Tibial nerve (tissue), 3 donors: ENCODE results near the gene MMD.

Source experiments
- POLR2A ChIP-seq, 2 donors: fragments of 450-650 bp; IDR thresholded peaks; one replicate each; pipeline ENCODE4 v1.6.1; 2017; ENCODE audit warnings: antibody characterized with exemption in 2 of 2, mild to moderate bottlenecking in 2 of 2, moderate library complexity in 2 of 2
- TF ChIP-seq, protein P1 (sequence below), 5 experiments: fragments of 200-600 bp in 3 of 5; fragments of 450-650 bp in 2 of 5; sonication (generic) in 3 of 5; IDR thresholded peaks; one replicate each; pipeline ENCODE4 v1.5.1; 2016 to 2019; ENCODE audit warnings: antibody characterized with exemption in 5 of 5, mild to moderate bottlenecking in 3 of 5, moderate library complexity in 2 of 5

- TF ChIP-seq, protein P1, sequence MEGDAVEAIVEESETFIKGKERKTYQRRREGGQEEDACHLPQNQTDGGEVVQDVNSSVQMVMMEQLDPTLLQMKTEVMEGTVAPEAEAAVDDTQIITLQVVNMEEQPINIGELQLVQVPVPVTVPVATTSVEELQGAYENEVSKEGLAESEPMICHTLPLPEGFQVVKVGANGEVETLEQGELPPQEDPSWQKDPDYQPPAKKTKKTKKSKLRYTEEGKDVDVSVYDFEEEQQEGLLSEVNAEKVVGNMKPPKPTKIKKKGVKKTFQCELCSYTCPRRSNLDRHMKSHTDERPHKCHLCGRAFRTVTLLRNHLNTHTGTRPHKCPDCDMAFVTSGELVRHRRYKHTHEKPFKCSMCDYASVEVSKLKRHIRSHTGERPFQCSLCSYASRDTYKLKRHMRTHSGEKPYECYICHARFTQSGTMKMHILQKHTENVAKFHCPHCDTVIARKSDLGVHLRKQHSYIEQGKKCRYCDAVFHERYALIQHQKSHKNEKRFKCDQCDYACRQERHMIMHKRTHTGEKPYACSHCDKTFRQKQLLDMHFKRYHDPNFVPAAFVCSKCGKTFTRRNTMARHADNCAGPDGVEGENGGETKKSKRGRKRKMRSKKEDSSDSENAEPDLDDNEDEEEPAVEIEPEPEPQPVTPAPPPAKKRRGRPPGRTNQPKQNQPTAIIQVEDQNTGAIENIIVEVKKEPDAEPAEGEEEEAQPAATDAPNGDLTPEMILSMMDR (IDR thresholded peaks at IDR 0.05), result no peak
- TF ChIP-seq POLR2A (IDR thresholded peaks at IDR 0.05), result no peak
Measured at GRCh38 chr17:55344514-55344997, 77.1 kb downstream of the MMD start.
